HG03520 (cell line): ENCODE results near the gene CABP2.
A peak's percentile ranks its signal among the peaks of the same experiment; 100 is the strongest.
"Not testable (repeated sequence)": the region's sequence is repeated elsewhere in the genome, so short reads cannot be mapped to it uniquely, and the experiment has no call there.

Experiments
- ATAC-seq: cut with Tn5 transposase; IDR thresholded peaks from one replicate; pipeline ENCODE4 v1.9.1; 2021; ENCODE audit warnings: mild to moderate bottlenecking, moderate library complexity; ENCODE audit not compliant: unreplicated experiment

Gene CABP2

DNA sequence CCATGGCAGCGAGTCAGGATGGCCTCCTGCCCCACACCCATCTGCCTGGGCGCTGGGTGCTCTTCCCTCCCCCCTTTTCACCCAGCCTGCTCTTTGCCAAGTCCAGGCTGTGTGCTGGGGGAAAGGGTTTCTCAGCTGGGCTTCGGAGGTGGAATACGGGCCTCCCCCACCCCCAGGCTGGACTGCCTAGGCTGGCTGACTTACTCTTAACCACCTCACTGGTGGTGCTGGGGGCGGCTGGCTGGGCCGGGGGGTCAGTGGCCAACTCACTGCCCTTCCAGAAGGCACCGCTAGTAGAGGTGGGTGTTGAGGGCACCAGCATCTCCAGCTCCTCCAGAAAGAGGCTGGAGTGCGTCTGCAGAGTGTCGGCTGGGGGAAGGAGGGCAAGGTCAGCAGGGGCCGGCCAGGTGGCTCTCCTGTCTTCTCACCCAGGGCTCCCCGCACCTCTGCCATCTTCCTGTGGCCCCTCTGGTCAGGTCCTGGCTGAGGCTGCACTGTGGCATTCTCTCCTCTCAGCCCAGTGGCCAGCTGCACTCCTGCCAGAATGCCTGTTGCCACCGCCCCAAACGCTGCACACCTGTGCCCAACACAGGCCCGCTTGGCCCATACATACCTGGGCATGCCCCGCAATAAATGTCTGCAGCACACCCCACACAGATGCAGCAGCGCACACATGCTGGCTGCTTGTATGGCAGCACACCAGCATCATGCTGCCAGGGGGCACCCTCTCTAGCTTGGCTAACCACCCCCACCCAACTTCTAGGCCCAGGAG, 27.8 kb downstream of the CABP2 start:
- no peak for ATAC-seq

DNA sequence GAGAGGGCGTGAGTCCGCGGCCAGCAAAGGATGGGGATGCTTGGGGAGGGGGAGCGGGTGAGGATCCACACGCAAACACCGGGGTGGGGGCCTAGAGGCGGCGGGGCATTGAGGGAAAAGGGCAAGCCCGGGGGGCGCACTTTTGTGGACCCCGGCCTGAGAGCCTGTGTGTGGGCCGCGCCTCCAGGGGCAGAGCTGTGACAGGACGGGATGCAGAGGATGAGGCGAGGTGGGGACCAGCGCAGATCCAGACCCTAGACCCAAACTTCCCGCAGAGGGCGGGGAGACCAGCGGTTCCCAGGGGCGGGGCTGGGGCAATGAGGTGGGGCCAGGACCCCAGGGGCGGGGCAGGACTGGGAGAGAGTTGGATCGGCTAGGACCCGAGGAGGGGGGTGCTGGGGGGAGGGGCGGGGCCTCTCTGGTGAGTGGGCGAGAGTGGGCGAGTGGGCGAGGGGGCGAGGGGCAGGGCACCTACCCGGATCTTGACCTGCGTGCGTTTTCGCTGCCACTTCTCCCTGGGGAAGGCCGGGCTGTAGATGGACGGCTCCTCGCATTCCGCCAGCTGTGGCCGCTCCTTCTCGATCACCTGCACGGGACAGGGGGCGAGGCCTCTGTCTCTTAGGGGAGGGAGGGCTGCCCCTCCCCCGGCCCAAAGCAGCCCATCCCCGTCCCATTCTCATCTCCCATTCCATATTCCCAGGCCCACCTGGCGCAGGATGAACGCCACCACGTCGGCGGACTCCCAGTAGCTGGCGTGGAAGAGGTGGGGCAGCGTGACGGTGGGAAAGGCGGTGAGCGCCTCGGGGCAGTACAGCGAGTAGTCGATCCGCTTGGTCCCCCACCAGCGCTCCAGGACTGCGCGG, 28.6 kb downstream of the CABP2 start:
- ATAC-seq: no peak

DNA sequence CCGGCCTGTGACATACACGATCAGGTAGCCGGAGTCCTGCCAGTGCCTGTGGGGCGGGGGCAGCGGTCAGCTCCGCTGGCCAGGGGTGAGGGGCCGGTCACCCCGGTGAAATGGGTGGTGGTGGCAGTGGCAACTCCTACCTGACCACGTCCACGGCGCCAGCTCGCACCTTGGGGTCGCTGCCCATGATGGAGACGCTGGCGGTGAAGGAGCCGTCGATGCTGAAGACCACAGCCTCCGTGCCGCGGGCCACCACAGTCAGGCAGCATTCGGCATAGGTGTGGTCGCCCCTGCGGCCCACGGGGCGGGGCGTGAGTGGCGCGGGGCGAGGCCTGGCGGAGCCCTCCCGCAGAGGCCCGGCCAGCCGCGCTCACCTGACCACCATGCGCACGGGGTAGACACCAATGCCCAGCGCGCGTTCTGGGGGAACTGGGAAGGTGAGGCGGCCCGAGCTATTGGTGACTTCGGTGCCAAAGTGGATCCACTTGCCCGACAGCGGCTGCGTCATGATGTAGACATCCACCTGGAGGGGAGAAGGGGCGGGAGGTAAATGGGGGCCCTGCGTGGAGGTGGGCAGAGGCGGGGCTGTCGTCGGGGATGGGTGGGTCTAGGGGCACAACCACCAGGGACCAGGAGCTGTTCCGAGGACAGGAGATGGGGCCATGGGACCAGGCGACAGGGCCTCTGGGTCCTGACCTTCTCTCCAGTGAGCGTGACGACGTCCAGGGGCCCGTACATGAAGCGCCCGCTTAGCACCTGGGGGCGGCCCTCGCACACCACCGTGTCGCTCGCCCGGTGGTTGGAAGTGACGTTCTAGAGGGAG, 29.5 kb downstream of the CABP2 start:
- ATAC-seq: no peak

DNA sequence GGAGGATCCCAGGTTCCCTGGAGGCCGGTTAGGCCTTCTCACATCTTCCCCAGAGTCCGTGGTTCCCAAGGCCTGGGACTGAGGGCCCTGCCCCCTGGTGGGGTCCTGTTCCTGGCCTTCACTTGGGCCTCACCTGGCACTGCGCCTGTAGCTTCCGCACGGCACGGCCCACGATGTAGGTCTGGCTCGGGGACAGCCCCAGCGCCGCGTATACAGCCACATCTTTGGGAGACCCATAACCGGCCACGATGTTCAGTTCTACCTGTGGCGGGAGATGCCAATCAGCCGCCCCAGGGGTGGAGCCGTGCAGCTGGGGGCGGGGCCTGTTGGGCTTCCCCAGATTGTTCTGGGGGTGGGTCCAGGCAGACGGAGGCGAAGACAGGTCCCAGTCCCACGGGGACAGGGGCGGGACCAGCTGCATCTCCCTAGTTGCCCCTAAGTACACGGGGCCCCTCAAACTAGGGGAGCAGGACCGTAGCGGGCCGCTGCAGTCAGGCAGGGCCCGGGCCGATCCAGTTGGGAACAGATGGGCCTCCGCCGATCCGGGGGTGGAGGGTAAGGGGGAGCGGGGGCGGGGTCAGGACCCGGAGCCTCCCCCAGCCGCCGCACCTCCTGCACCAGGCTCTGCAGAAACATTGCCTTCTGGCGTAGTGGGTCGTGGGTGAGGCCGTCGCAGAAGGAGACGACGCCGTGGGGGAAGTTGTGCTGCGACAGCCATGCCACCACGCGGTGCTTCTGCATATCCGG, 30.3 kb downstream of the CABP2 start:
- no peak for ATAC-seq

DNA sequence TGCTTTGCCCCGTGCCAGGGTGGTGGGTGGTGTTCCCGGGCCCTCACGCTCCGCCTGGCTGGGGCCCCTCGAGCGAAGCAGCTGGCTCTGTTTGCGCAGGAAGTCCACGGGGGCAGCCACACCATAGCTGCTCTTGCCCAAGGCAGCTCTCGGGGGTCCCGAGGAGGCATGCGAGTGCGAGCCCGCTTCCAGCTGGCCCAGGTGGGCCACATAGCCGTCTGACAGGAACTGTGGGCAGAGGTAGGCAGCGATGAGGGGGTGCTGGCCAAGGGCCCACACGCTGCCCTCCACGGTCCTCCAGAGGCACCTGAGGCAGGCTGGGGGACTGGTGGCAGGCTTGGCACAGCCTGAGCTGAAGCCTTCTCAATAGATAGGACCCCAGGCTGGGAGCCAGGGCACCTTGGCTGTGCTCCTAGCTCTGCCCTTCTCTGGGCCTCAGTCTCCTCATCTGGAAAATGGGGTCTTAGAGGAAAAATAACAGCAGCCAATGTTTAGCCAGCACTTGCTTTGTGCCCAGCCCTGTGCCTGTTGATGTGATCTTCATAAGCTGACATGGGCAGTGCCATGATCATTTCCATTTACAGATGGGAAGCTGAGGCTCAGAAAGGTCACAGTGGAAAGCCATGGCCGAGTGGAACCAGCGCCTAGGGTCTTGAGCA, 31.0 kb downstream of the CABP2 start:
- no peak for ATAC-seq

DNA sequence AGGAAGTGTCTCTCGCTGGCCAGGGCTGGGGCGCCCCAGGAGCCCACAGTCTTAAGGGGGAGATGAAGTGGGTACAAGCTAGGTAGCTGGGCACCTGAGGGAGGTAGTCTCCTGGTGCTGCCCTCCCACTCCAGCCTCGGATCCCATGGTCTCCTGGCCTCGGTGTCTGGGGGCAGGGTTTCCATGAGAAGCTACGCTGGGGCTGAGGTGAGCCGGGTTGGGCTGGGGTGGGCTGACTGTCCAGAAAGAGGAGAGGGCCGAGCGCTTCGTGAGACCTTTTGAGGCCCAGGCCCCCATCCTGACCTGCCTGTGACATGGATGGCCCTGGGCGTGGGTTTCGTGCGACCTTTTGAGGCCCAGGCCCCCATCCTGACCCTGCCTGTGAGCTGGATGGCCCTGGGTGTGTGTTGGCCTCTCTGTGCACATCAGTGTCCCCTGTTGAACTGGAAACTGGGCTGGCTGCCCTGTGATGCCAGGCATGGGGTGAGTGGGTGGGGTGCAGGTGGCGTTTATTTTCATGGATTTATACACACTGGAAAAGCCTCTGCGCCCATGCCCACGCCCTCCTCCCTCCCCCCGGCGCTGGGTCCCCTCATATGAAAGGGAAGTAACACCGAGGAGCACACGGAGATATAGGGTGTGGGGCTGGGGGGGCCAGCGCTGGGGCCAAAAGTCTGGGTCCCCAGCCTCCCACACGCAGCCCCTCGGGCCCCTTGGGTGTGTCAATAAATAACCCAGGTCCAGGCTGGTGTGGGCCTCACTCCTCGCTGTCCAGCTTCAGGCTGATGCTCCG, 31.8 kb downstream of the CABP2 start:
- no peak for ATAC-seq

DNA sequence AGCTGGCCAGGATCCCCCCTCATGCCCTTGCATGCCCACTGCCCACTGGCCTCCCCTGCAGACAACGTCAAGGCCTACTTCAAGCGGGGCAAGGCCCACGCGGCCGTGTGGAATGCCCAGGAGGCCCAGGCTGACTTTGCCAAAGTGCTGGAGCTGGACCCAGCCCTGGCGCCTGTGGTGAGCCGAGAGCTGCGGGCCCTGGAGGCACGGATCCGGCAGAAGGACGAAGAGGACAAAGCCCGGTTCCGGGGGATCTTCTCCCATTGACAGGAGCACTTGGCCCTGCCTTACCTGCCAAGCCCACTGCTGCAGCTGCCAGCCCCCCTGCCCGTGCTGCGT, 32.5 kb downstream of the CABP2 start:
- no peak for ATAC-seq

DNA sequence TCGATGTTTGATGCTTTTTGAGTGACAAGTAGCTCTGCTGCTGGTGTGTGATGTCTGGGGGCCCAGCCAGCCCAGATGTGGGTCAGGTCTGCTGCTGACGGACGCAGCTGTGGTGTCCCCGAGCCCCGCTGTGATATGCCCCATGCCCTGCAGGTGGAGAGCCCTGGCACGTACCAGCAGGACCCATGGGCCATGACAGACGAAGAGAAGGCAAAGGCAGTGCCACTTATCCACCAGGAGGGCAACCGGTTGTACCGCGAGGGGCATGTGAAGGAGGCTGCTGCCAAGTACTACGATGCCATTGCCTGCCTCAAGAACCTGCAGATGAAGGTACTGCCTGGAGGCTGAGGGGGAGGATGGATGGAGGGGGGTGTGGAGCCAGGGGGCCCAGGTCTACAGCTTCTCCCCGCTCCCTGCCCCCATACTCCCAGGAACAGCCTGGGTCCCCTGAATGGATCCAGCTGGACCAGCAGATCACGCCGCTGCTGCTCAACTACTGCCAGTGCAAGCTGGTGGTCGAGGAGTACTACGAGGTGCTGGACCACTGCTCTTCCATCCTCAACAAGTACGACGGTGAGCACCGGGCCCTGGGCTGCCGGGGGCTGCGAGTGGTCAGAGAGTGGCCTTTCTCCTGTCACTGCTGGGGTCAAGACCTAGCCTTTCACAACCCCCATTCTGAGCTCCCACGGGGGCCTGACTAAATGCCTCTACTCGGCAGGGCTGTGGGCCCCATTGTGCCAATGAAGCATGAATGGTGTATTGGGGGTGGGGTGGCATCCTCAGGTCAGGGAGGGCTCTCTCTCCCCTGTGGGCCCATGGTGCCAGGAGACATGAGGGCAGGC, 33.1 kb downstream of the CABP2 start:
- no peak for ATAC-seq

DNA sequence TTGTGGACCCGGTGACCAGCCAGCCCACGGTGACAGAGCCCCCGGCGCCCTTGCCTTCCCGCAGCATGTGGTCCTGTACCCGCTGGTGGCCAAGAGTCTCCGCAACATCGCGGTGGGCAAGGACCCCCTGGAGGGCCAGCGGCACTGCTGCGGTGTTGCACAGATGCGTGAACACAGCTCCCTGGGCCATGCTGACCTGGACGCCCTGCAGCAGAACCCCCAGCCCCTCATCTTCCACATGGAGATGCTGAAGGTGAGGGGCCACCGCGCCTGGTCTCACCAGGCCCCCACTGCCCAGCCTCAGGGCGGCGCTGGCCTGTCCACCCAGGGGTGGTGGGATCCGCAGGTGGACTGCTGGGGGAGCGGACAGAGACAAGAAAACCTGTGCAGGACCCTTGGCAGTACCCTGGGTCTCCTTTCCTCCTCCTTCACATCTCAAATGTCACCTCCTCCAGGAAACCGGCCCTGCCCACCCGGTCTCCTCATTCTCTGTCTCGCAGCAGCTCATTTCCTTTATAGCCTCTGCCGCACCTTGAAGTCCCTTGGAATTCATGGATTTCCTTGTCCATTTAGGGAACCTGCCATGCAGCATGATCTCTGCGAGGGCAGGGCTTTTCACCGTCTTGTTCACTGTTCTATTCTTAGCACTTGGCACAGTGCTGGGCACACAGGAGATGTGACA, 33.9 kb downstream of the CABP2 start:
- ATAC-seq: no peak

DNA sequence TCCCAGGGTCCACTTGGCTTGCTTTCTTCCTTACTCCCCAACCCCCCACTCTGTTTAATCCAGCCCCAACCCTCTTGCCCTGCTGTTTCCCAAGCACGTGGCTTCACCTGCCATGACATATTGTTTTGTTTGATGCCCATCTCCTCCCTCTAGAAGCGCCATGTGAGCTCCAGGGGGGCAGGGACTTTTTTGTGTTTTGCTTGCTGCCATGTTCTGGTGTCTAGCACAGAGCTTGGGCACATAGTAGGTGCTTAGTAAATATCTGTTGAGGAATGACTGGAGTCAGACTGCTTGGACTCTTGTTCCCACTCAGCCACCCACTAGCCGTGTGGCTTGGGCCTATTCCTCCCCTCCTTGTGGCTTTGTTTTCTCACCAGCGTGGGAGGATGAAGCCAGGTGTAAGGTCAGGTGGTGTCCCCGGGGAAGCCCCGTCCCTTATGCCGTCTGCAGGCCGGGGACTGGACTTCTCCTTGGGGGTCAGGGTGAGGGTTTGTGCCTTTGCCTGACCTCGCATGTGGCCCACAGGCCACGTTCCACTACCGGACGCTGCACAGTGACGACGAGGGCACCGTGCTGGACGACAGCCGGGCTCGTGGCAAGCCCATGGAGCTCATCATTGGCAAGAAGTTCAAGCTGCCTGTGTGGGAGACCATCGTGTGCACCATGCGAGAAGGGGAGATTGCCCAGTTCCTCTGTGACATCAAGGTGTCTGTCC, 36.6 kb downstream of the CABP2 start:
- ATAC-seq: no peak

DNA sequence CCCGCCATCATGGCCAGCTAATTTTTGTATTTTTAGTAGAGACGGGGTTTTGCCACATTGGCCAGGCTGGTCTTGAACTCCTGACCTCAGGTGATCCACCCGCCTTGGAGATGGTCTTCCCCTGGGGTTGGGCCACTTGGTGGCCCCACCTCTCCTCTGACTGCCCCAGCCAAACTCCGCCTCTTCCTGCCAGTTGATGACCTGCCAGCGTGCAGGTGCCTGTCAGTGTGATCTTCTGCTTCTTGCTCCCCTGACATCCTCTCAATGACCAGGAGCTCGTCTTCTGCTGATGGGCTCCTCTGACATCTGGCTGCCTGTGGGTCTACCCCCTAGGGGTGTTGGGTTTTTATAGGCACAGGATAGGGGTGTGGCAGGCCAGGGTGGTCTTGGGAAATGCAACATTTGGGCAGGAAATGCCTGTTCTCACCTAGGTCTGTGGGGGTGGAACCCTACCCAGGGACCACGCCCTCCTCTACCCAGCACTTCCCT, 37.3 kb downstream of the CABP2 start:
- ATAC-seq: not testable (repeated sequence)

DNA sequence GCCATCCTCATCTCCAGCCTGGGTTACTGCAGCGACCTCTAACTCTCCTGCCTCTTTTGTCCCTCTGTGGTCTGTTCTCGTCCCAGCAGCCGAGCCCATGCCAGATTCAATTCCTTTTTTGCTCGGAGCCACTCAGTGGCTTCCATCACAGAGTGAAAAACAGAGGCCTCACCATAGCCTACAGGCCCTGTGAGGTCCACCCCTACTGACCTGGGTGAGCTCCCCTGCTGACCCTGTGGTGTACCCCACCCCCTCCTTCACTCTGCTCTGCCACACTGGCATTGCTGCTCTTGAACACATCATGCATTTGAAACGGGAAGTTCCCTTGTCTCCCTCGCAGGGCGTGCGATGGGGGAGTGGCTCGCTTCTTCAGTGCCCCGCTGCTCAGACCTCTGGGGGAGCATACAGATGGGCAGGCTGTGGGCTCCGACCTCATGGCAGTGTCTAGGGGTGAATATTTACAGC, 38.4 kb downstream of the CABP2 start:
- no peak for ATAC-seq

DNA sequence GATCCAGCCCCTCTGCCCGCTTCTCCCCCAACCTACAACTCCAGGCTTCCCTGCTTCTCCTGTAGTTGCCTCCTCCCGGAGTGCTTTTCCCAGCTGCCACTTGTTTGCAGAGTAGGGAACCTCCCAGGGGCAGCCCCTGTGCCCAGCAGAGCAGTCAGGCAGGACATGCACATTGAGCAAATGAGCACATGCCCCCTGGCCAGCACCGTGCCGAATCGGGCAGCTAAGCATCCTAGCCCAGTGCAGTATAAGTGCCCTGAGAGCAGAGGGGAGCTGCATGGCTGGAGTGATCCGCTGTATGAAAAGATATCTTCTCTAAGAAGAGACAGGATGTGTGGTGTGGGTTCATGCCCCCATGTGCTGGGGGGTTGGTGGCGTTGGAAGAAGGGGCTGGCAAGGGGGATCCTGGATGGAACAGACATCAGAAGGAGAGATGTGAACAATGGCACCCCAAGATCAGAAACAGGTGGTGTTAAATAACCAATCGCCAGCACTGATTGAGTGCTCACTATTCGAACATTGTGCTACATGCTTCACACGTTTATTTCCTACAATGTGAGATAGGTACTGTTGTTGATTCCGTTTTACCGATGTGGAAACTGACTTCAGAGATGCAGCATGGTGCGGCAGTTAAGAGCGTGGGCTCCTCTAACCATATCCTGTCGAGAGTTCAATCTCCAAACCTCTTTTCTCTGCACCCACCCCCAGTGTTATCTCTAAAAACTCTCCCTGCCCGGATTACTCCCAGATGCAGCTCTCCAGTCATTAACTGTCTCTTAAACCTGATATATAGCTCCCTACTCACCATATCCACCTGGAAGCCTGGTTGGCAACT, 39.2 kb downstream of the CABP2 start:
- no peak for ATAC-seq

DNA sequence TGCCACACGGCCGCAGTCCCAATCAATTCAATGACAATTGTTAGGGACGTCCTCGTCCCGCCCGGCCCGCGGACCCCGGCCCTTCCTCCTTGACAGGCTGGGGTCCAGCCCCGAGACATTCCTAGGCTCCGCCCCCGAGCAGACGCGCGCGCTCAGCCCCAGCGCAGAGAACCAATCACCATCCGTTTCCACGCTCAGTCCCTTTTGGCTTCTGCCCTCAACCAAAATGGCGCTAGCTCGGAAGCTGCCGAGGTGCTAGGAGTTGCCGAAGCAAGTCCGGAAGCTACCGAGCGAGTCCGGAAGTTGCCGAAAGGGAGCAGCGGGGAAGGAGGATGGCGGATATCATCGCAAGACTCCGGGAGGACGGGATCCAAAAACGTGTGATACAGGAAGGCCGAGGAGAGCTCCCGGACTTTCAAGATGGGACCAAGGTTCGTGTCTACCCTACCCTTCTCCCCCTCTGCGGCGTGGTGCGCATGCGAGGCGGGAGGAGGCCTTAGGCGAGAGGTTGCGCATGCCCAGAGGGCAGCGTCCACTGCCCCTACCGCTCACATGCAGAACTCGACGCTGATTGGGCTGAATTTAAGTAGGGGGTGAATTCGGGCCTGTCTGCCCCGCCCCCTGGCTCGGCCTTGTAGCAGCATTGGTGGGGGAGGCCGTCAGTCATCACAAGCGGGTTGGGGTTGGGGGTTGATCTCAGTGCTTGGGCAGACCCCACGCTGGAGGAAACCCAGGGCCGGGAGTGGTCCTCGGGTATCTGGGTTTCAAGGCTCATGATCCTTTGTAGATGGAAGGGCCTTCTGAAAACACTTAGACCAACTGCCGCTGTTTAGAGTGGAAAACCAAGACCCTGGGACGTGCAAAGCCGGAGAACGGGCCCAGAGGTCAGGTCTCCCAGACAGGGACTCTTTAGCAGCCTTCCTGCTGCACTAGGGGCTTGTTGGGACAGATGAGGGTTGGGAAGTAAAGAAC, 40.1 kb downstream of the CABP2 start, which contains the start of gene AIP:
Gene AIP (plus strand): TSS at position 200 of the 972 bp plus-strand sequence. CDS start 133 bp downstream, at position 333.
- peak; percentile 52 for ATAC-seq

DNA sequence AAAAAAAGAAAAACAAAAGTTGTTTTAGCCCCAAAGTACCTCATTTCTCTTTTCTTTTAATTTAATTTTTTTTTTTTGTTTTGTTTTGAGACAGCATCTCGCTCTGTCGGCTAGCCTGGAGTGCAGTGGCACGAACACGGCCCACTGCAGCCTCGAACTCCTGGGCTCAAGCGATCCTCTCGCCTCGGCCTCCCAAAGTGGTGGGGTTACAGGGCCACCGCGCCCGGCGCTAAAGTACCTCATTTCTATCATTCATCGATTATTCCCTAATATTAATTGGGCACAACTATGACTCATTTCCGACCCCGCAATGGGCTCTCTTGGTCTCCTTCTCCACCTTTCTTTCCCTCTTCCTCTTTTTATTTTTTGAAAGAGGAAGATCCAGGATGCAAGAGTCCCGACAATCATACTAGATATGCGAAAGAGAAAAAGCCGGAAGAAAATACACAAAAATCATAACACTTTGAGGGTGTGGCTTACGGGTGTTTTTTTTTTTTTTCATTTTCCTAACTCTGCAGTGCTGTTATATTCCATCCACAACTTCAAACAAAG, 40.9 kb downstream of the CABP2 start:
- ATAC-seq: no peak
